HepG2 (cell line): ENCODE results near the gene AVPR2. TPM values are rescaled to one million over a fixed set of nuclear protein-coding genes. Genes with fewer than 3 reads are reported as not detected.
A peak's percentile ranks its signal among the peaks of the same experiment; 100 is the strongest.

Experiments
- ARHGAP35 ChIP-seq: sonication (generic); formaldehyde crosslinking; IDR thresholded peaks from 2 replicates; pipeline ENCODE4 v1.9.0; 2022; ENCODE audit warnings: mild to moderate bottlenecking, inconsistent platforms, moderate library complexity, missing genetic modification reagents, borderline replicate concordance
- ATF5 ChIP-seq: sonication (generic); formaldehyde crosslinking; IDR thresholded peaks from 2 replicates; pipeline ENCODE4 v1.4.0; 2020; ENCODE audit warnings: mild to moderate bottlenecking, low read depth, missing genetic modification reagents
- DZIP1 ChIP-seq: sonication (generic); formaldehyde crosslinking; IDR thresholded peaks from 2 replicates; pipeline ENCODE4 v1.5.0; 2020; ENCODE audit warnings: mild to moderate bottlenecking, missing genetic modification reagents
- EEA1 ChIP-seq: sonication (generic); formaldehyde crosslinking; IDR thresholded peaks from 2 replicates; pipeline ENCODE4 v1.5.1; 2020; ENCODE audit warnings: mild to moderate bottlenecking, missing genetic modification reagents, borderline replicate concordance
- GTF2F1 ChIP-seq: fragments of 150-350 bp; IDR thresholded peaks from 2 replicates; pipeline ENCODE4 v1.6.1; 2014; ENCODE audit warnings: low read length
- HMG20A ChIP-seq: IDR thresholded peaks from 2 replicates; pipeline ENCODE4 v1.6.1; 2016; ENCODE audit warnings: borderline replicate concordance
- JDP2 ChIP-seq: sonication (generic); formaldehyde crosslinking; IDR thresholded peaks from 2 replicates; pipeline ENCODE4 v1.8.1; 2022; ENCODE audit warnings: missing genetic modification reagents, borderline replicate concordance
- KMT2B ChIP-seq: IDR thresholded peaks from 2 replicates; pipeline ENCODE4 v1.6.1; 2016; ENCODE audit warnings: missing genetic modification reagents, missing compliant biosample characterization
- MEIS2 ChIP-seq: sonication (generic); formaldehyde crosslinking; IDR thresholded peaks from 2 replicates; pipeline ENCODE4 v1.9.0; 2021; ENCODE audit warnings: mild to moderate bottlenecking, missing genetic modification reagents
- MIER2 ChIP-seq: IDR thresholded peaks from 2 replicates; pipeline ENCODE4 v1.6.1; 2016; ENCODE audit warnings: missing biosample characterization, missing genetic modification reagents
- MNT ChIP-seq: fragments of 450-650 bp; IDR thresholded peaks from 2 replicates; pipeline ENCODE4 v1.6.1; 2016
- PAX8 ChIP-seq: sonication (generic); formaldehyde crosslinking; IDR thresholded peaks from 2 replicates; pipeline ENCODE4 v1.8.0; 2022; ENCODE audit warnings: mild to moderate bottlenecking, missing genetic modification reagents, borderline replicate concordance
- RNF2 ChIP-seq: fragments of 450-650 bp; conservative IDR thresholded peaks from 2 replicates; pipeline ENCODE4 v1.6.1; 2016; ENCODE audit warnings: low read depth
- SNAI1 ChIP-seq: sonication (generic); formaldehyde crosslinking; IDR thresholded peaks from 2 replicates; pipeline ENCODE4 v1.5.0; 2020; ENCODE audit warnings: mild to moderate bottlenecking, missing genetic modification reagents, borderline replicate concordance
- XBP1 ChIP-seq: sonication (generic); formaldehyde crosslinking; IDR thresholded peaks from 2 replicates; pipeline ENCODE4 v1.5.0; 2020; ENCODE audit warnings: missing genetic modification reagents
- YY1 ChIP-seq: IDR thresholded peaks from 2 replicates; pipeline ENCODE4 v1.6.1; 2011; ENCODE audit warnings: low read length, low read depth, moderate library complexity, mild to moderate bottlenecking; ENCODE audit not compliant: insufficient read depth, insufficient replicate concordance
- ZBTB21 ChIP-seq: sonication (generic); formaldehyde crosslinking; IDR thresholded peaks from 2 replicates; pipeline ENCODE4 v1.4.0; 2020; ENCODE audit warnings: missing genetic modification reagents
- ZMYM4 ChIP-seq: sonication (generic); formaldehyde crosslinking; IDR thresholded peaks from 2 replicates; pipeline ENCODE4 v1.8.1; 2023; ENCODE audit warnings: mild to moderate bottlenecking, missing genetic modification reagents
- ZNF12 ChIP-seq: sonication (generic); formaldehyde crosslinking; IDR thresholded peaks from 2 replicates; pipeline ENCODE4 v1.5.0; 2020; ENCODE audit warnings: missing genetic modification reagents
- ZNF205 ChIP-seq: IDR thresholded peaks from 2 replicates; pipeline ENCODE4 v1.6.1; 2018; ENCODE audit warnings: missing biosample characterization, missing genetic modification reagents
- ZNF251 ChIP-seq: sonication (generic); formaldehyde crosslinking; IDR thresholded peaks from 2 replicates; pipeline ENCODE4 v1.9.0; 2021; ENCODE audit warnings: mild to moderate bottlenecking, missing genetic modification reagents
- ZNF367 ChIP-seq: sonication (generic); formaldehyde crosslinking; IDR thresholded peaks from 2 replicates; pipeline ENCODE4 v1.4.0; 2020; ENCODE audit warnings: missing genetic modification reagents, borderline replicate concordance
- ZNF530 ChIP-seq: sonication (generic); formaldehyde crosslinking; IDR thresholded peaks from 2 replicates; pipeline ENCODE4 v1.5.0; 2020; ENCODE audit warnings: low read depth, mild to moderate bottlenecking, missing genetic modification reagents
- ZNF549 ChIP-seq: sonication (generic); formaldehyde crosslinking; IDR thresholded peaks from 2 replicates; pipeline ENCODE4 v1.5.0; 2020; ENCODE audit warnings: missing genetic modification reagents
- ZNF577 ChIP-seq: sonication (generic); formaldehyde crosslinking; IDR thresholded peaks from 2 replicates; pipeline ENCODE4 v1.4.0; 2020; ENCODE audit warnings: mild to moderate bottlenecking, low read depth, missing genetic modification reagents, borderline replicate concordance
- ZNF614 ChIP-seq: IDR thresholded peaks from 2 replicates; pipeline ENCODE4 v1.6.1; 2018; ENCODE audit warnings: missing biosample characterization, missing genetic modification reagents, inconsistent platforms, borderline replicate concordance
- polyA plus RNA-seq, 8 experiments: library from polyadenylated mRNA; depleted of rRNA in 3 of 8; stranded (reverse) in 7 of 8; unstranded in 1 of 8; fragments of >200 nt; fragmentation: Illumina TruSeq in 4 of 8; extraction: Trizol in 4 of 8; gene quantifications; 2 replicates each; pipeline versions ENCODE4 v1.2.1 to v1.2.3, GENCODE V29; 2011 to 2016; ENCODE audit warnings: low read depth in 4 of 8, missing spikeins in 1 of 8, mixed read lengths in 1 of 8; ENCODE audit not compliant: insufficient read depth in 1 of 8
- total RNA-seq, 5 experiments: library from RNA; depleted of rRNA; stranded (reverse); fragments of >200 nt; fragmentation: Illumina TruSeq; extraction: Trizol; gene quantifications; 2 replicates each; pipeline ENCODE4 v1.2.3, GENCODE V29; 2016; ENCODE audit warnings: low read depth in 1 of 5

AVPR2 gene
- total and polyA plus RNA-seq, 2 of the 13 experiments (the other 11 are each of a cell fraction or from before 2014, with no cell fraction given) = not detected

GRCh38 chrX:153875391-153876111, 28.9 kb upstream of the AVPR2 start (continued):
- TF ChIP-seq MNT = no peak
- peak; percentile 86; the same call in 1 of the 2 replicates for TF ChIP-seq HMG20A
- TF ChIP-seq KMT2B = peak; percentile 98
- TF ChIP-seq SNAI1 (CRISPR knock-in tag) = peak; percentile 100
- peak; percentile 99 for TF ChIP-seq MIER2 (CRISPR knock-in tag)
- peak; percentile 99 for TF ChIP-seq ZNF367 (CRISPR knock-in tag)
- peak; percentile 99 for TF ChIP-seq XBP1 (CRISPR knock-in tag)
- TF ChIP-seq MEIS2 (CRISPR knock-in tag) = peak; percentile 100
- TF ChIP-seq ZNF530 = peak; percentile 98
- peak; percentile 100 for TF ChIP-seq EEA1
- peak; percentile 98 for TF ChIP-seq JDP2 (CRISPR knock-in tag)
- peak; percentile 99 for TF ChIP-seq ATF5 (CRISPR knock-in tag)
- peak; percentile 94 for TF ChIP-seq ZMYM4 (CRISPR knock-in tag)
- no peak for TF ChIP-seq YY1
- no peak for TF ChIP-seq RNF2
- TF ChIP-seq ZBTB21 = peak; percentile 90
- TF ChIP-seq ZNF205 (CRISPR knock-in tag) = peak; percentile 98
- peak; percentile 98; the same call in 1 of the 2 replicates for TF ChIP-seq ZNF577 (CRISPR knock-in tag)
- no peak for TF ChIP-seq GTF2F1
- peak; percentile 100 for TF ChIP-seq PAX8 (CRISPR knock-in tag)
- peak; percentile 100 for TF ChIP-seq DZIP1 (CRISPR knock-in tag)
- peak; percentile 96 for TF ChIP-seq ZNF549
- TF ChIP-seq ZNF614 (CRISPR knock-in tag) = peak; percentile 99
- TF ChIP-seq ZNF251 = peak; percentile 98
- peak; percentile 98 for TF ChIP-seq ZNF12 (CRISPR knock-in tag)
- peak; percentile 100 for TF ChIP-seq ARHGAP35 (CRISPR knock-in tag)
